Right forelimb (tissue), 1 donor: ENCODE data around the gene PTGER1.

Experiments used
- DNase-seq: peaks from one replicate; pipeline ENCODE4 v3.0.0-alpha.2; 2018

PTGER1 gene

DNA sequence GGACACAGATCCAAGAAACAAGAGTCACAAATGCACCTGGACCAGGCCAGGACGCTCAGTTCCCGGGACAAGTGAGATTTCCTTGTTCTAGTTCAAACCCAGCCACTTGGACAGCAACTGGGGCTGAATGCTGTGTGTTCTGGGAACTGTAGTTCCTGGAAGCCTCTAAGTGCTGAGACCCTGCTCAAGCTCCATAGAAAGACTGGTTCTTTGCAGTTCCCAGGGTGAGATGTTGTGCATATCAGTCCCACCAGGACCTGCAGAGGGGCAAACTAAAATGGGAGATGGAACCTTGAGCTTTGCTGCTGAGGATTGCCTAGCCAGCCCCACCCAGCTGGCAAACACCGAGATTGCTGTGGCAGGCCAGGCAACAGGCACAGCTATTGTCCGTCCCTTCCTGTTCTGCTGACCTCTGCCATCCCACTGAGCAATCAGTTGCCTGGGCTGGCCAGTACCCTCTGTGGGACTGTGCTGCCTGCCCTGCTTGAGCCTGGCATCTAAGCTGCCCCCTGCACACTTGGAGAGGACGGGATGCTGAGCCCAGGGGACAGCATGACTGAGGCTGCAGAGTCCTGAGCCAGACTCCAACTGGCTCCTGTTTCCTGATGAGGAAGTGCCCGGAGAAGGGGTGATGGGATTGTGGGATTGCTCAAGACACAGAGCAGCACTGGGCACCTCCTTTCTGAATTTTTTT lies 22.2 kb upstream of the PTGER1 start:
- DNase-seq, result no peak

DNA sequence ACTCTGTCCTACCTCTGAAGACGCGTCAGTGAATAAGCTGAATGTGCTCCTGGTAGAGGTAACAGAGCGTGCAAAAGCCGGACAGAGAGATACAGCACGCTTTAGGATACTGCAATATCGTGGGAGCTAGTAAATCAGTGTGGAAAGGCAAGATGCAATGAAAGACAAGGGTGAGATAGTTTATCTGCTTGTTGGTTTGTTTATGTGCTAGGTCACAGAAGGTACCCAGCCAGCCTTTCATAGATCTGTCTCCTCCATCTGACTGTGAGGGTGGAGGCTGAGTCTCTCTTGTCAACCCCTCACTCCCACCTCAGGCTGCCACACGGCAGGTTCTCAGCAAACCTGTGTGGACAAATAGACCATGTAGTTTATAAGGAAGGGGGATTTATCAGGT lies 21.7 kb upstream of the PTGER1 start:
- DNase-seq, result no peak

DNA sequence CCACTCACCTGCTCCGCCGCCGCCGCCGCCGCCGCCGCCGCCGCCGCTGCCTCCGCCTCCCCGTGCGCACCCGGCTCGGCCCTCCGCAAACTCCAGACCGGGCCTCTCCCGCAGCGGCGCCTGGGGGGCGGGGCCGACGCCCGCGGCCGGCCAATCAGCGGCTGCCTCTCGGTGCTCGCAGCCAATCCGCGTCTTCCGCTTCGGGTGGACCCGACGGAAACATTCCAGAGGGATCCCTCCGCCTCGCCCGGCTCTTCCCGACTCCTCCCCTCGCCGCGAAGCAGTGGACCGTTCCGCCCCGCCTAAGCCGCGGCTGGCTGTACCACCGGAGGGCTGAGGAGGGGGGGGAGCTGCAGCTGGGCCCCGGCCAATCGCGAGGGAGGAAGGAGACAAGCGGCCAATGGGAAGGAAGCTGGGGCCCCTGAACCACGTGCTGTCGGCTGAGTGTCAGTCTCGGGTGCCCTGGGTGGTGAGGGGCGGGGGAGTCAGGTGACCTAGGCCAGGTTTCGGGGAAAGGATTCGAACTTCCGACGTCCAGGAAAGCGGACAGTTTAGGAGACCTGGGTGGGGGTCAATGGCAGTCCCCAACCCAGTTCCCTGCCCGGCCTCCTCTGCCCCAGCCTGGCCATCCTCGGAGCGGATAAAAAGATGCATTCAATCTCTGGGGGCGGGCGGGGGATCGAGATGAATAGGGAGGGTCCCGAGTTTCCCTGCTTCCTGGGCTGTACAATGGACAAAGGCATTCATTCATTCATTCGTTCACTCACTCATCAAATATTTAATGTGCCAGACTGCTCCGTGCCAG lies 21.1 kb upstream of the PTGER1 start, which contains the start of gene GIPC1:
Gene GIPC1, minus strand, starts transcription at position 99 of the 805 bp plus-strand sequence. CDS start 13,151 bp downstream, outside the sequence.
- DNase-seq, result peak; percentile 97

DNA sequence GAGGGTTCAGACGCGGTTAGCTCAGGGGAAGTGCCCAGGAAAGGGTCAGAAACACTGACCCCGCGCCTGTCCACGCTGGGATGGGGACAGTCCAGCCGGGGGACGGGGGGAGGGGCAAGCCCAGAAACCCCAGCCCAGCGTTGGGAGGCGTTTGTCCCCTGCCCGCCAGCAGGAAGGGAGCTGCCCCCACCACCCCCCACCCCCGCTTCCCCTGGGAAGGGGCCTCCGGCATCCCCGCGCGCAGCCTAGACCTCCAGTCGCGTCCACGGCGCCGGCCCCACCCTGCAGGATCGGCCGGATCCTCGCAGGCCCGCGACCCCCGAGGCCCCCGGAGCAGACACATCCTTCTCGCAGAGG lies 20.5 kb upstream of the PTGER1 start:
- DNase-seq, result no peak

DNA sequence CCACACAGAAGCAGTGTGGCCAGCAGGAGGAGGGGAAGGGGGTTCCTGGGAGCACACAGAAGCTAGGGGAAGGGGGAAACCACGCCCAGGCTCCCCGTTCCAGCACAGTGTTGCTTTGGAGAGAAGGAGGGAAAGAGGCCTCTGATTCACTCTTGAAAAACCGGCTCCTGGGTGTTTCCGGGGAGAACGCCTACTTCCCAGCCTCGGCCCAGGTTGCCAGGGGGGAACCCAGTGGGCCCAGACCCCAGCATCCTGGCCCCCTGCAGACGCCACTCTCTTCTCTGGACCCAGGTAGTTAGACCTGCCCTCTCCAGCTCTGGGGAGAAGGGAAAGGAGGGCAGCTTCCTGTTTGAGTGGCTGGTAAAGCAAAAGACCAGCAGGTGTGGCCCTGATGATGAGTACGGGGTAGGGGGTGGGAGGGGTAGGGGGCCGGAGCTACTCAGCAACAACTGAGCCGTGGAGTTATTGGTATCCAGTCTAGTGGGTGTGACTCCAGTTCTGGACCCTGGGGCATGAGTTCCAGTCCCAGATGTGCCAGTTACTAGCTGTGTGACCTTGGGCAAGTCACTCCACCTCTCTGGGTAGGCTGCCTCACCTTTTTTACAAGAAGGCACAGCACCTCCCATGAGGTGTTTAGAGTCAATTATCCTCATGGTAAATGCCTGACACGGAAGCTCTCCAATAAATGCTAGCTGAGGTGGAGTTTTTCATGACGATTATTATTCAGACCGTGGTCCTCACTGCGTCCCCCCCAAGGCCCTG lies 19.9 kb upstream of the PTGER1 start:
- no peak for DNase-seq

DNA sequence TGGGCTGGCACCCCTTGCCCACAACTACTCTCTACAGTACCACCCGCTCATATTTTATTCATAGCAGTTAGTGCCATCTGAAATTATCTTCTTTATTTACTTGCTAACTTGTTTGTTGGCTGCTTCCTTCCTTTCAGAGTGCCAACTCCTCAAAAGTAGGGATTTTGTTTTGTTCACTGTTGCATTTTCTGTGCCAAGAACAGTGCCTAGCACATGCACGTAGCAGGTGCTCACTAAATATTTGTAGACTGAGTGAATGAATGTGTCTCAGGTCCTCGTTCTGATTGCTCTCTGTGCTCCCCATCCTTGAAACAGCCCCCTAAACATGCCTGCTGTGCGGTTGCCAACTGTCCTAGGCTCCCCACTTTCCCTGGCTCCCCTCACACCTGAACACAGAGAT lies 19.3 kb upstream of the PTGER1 start:
- DNase-seq, result no peak

DNA sequence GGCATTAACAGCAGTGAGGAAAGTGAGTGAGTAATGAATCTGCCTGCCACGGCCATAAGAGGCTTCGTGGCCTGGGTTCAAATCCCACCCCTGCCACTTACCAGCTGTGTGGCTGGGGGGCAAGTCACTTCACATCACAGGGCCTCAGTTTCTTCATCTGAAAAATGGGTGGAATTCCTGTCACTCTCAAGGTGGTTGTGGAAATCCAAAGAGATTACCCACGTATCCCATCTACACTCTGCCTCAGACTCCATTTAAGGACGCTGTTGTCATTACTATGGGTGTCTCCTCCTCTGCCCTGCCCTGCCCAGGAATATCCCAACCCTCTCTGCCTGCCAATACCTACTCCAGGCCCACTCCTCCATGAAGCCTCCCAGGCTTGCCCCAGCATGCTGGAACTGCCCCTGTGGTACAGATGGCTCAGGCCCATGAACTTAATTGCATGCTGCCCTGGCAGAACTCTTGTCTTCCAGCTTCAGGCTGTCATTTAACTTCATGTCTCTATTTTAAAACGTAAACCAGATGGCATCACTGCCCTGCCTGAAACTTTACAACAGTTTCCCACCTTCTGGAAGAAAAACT lies 17.7 kb upstream of the PTGER1 start:
- DNase-seq, result no peak

DNA sequence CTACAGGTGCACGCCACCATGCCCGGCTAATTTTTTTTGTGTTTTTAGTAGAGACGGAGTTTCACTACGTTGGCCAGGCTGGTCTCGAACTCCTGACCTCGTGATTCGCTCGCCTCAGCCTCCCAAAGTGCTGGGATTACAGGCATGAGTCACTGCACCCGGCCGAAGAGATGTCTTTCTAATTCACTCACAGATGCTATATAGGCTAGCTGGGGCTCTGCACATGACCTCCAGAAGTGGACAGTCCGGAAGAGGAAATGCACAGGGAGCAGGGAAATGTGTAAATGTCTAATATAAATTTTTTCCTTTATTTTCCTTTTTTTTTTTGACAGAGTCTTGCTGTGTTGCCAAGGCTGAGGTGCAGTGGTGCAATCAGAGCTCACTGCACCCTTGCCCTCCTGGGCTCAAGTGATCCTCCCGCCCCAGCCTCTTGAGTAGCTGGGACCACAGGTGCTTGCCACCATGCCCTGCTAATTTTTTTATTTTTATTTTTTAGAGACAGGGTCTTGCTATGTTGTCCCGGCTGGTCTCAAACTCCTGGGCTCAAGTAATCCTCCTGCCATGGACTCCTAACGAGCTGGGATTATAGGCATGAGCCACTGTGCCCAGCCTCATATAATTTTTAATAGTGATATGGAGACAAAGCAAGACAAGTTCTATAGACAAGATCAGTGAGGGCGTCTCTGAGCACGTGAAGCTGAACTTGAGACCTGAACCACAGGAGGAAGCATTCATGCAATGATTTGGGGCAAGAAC lies 12.4 kb upstream of the PTGER1 start:
- no peak for DNase-seq

DNA sequence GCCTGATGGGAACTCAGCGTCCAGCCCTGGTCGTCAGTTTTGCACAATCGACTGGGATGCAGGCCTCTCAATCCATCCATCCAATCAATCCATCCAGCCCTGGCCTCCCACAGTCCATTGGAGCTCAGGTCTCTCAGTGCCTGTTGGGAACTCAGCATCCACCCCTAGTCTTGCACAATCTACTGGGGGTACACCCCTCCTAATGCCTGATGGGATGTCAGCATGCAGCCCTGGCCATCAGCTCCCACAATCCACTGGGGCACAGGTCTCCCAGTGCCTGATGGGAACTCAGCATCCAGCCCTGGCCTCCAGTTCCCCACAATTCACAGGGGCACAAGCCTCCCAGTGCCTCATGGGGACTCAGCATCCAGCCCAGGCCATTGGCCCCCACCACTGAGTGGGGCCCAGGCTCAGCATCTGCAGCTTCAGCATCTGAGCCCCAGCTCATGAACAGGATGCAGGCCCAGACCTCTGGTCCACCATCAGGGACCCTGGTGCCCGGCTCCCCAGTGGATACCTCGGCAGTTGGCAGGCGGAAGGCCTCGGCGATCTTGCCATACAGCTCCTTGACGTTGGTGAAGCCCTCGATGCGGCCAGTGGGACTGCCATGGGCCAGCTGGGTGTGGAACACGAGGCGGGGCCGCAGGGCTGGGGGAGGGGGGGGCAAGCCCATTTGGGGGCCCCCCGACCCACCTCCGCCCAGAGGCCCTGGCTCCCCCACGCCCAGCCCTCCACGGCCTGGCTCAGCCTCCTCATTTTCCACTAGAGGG lies 7.2 kb upstream of the PTGER1 start:
- no peak for DNase-seq

DNA sequence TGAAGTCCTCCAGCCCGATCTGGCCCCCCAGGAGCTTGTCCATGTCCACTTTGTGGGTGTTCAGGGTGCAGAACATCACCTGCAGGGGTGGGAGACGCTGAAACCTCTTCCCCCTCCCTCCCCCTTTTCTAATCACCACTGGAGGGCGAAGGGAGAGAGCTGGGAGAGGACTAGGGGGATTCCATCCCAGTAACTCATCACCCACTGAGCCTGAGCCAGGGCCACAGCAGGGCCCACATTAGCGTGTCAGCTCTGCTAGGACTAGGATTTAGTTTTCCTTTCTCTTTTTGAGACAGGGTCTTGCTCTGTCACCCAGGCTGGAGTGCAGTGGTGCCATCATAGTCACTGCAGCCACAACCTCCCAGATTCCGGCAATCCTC lies 5.5 kb upstream of the PTGER1 start:
- no peak for DNase-seq

DNA sequence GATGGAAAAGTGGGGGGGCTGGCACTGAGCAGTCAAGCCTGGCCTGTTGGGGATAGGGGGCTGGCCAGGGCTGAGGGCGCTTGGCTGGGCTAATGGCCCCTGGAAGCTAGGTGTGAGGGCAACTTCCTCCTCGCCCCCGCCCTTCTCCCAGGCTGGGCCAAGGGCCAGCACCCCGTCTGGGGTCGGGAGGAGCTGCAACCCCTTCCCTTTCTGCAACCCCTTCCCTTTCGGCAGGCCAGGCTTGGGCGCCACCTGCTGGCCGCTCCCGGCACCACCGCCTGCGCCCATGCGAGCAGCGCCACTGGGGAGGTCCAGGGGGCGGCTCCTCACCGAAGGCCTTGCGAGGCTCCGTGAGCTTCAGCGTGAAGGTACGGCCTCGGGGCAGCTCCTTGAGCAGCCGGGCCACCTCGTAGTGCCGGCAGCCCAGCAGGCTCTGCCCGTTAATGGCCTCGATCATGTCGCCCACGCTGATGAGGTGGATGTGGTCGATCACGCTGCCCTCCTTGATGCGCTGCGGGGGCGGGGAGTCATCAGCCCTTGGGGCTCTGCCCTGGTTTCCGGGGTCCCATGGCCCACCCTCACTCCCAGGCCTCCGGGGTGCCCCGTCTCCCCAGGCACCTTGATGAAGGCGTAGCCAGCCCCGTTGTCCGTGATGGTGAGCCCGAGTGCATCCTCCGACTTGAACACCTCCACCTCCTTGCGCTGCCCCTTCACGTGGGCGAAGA lies 5.0 kb upstream of the PTGER1 start:
- DNase-seq, result no peak

DNA sequence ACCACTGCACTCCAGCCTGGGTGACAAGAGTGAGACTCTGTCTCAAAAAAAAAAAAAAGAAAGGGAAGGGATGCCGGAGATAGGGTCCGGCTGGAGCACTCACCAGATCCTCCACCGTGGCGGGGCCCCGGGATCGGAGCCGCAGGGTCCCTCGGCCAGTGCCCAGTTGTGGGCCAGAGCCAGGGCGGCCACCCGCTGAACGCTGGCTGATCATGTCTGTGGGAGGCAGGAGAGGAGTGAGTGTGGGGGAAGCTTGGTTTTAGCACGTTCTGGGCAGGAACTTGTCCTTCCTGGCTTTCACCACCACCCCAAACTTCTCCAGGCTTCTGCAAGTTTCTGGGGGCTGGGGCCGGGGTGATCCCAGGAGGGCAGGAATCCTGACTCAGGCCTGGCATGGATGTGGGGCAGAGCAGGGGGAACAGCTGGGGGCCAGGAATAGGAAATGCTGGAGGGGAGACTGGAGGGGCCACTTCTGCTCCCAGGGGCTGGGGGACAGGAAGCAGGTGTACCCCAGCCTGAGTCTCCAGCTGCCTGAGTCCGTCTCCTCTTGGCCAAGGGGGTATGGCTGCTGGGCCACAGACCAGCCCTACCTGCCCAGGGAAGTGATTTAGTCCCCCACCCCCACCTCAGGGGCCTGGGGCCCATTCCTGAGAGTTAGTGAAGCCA lies 4.3 kb upstream of the PTGER1 start:
- DNase-seq, result no peak

DNA sequence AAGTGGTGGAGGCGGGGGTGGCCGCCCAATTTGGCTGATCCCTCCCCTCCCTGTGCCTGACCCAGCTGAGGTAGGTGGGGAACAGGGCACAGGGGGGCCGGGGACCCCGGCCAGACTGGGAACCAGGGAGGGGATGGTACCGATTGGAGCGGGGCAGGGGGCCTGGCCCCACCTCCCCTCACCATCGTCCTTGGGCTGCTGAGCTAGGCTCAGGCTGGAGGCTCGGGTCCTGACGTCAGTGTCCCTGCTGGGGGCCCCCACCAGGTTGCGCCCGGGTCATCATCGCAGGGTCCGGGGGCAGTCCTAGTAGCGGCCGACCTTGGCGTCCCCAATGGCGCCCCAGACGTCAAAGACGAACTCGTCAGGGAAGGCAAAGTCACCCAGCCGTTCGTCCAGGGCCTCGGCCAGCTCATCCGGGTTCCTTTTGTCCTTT lies 3.0 kb upstream of the PTGER1 start:
- DNase-seq, result no peak

DNA sequence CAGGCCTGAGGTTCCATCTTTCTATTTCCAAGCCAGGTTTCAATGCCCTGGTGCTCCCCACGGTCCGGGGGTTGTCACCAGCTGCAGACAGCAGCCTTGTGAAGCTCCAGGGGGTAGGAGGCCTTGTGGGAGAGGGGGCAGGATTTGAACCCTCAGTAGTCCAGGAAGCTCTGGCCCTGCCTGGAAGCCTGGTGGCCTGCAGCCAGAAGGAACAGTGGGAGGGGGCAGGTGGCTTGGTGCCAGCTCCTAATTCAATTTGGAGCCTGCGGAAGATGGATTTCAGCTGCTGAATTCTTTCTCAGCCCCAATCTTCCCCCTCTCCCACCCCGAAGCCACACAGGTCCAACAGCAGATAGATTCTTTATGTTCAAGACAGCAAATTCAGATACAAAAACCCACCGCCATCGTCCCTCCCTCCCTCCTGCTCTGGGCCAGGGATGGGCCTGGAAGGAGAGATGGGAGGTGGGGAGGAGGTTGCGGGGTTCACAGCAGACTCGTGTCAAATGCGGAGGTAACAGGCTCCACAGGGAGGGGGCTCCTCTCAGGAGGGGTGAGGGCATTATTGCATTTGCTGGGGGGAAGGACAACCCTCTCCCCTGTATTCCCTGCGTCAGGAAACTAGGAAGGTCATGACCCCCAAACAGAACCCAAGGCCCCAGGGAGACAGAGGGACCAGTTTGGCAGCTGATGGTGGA lies 2.4 kb upstream of the PTGER1 start:
- peak; percentile 76 for DNase-seq

DNA sequence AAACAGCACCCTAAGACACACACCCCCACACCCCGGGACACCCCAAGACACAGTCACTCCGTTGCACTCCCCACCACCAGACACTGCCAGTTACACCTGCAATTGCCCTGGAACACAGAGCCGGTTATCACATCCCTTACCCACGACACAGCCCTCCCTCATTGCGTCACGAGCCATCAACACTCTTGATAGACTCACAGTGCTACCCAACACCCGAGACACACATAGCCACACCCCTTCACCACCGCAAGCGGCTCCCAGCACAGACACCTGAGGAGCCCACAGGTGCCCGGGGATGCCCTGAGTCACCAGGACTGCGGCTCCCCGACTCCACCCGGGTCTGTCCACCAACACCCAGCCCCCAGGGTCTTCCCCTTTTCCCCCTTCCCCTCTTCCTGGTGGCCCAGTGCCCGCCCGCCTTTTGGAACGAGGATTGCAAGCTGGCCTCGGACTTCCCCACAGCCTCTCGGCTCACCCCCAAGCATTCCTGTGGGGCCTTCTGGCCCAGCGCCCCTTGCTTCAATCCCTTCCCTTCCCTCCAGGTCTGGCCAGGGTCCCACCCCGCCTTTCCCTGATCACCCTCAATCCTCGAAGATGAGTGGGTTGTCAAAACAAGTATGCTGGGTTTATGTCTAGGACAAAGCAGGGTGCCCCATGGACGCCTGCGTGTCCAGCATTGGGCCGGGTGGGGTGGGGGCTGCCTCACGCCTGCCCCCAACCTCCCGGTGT lies 1.7 kb upstream of the PTGER1 start:
- DNase-seq, result peak; percentile 50

DNA sequence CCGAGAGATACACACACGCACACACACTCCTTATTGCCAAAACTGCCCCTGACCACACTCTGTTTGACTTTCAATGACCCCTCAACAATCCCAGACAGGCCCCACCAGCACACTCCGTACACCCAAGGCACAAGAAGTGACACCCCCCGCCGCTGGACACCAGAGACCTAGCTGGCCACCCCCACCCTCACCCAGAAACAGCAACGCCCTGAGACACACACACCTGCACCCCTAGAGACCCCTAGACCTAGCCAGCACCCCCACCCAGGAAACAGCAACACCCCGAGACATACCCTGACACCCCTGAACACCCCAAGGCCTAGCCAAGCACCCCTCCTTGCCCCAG lies 1.1 kb upstream of the PTGER1 start:
- DNase-seq, result no peak

DNA sequence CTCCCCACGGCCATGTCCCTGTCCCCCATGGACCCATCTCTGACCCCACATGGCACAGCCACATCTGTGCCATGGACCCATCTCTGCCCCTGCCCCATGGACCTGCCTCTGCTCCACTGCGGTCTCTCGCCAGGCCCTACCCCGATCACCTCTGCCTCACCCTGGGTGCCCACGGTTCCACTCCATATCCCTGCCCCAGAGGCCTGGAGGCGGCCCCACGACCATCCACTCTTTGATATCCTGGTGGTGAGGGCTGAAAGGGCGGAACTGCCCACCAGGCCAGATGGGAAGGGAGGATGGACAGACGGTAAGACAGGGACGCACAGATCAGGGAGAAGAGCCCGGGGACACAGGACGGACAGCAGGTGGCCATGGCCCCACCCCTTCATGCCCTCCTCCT lies 327 bp downstream of the PTGER1 start:
- DNase-seq, result no peak

DNA sequence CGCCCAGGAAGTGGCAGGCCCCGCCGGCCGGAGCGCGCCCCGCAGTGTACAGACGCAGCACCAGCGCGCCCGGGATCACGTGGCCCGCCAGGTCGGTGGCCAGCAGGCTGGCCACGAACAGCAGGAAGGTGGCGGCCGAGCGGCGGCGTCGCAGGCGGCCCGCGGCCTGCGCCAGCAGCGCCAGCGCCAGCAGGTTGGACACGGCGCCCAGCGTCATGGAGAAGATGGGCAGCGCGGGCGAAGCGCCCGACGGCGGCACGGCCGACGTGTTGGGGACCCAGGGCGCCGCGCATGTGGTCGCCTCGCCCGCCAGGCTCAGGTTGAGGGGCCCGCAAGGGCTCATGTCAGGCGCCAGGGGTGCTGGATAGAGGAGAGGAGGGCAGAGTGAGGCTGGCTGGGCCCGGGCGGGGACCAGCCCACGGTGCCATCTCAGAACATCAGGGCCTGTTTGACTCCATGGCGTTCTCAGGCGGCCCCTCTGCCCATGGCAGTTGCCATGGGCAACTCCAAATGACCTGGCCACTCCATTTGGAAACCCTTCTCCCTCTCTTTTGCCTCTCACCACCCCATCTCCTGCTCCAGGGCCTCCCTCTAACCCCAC lies 1.1 kb downstream of the PTGER1 start:
- DNase-seq, result no peak
